GM18505 (cell line): ENCODE measurements around the gene MAML1.

ENCODE experiments used
- ATAC-seq: cut with Tn5 transposase; IDR thresholded peaks from one replicate; pipeline ENCODE4 v1.9.1; 2021; ENCODE audit not compliant: unreplicated experiment
- POLR2A ChIP-seq: IDR thresholded peaks from 4 replicates; pipeline ENCODE4 v1.6.1; 2011; ENCODE audit warnings: borderline replicate concordance; ENCODE audit not compliant: insufficient read depth, insufficient read length; ENCODE audit errors: extremely low read depth

Gene MAML1

DNA sequence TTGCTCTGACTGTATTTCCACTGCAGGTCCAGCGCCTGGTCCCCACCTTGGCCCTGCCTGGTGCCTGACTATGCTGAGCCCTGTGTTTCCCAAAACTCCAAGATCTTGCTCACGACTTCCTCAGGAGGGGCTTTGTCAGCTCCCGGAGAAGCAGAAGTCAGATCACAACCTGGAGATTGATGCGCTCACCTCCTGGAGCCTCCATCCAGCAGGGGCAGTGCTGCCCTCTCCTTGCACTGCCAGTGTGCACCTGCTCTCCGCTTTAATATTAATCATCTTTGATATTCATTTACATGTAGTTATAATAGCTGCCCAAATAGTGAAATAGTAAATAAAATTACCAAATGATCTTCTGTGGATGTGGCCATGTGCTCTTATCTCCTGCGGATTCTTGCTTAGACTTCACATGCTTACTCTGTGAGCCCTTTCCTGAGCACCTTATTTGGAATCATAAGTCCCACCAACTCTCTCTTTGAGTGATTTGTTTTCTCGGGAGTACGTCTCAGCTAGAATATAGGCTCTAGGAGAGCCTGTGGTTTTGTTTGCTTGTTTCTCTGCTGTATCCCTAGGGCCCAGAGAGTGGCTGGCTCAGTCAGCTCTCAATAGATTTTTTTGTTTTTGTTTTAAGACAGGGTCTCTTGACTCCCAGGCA is 17.4 kb downstream of the MAML1 start:
- no peak for TF ChIP-seq POLR2A
- no peak for ATAC-seq

DNA sequence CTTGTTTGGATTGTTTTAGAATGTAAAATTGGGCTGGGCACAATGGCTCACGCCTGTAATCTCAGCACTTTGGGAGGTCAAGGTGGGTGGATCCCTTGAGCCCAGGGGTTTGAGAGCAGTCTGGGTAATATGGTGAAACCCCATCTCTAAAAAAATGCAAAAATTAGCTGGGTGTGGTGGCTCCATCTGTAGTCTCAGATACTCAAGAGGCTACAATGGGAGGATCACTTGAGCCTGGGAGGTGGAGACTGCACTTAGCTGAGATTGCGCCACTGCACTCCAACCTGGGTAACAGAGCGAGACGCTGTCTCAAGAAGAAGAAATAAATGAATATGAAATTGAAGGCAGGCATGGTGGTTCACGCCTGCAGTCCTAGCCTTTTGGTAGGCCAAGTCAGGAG is 21.3 kb downstream of the MAML1 start:
- TF ChIP-seq POLR2A: no peak
- ATAC-seq: no peak

- no peak for ATAC-seq
- no peak for TF ChIP-seq POLR2A
These were observed 22.4 kb downstream of the MAML1 start for GRCh38 chr5:179755022-179755421.

DNA sequence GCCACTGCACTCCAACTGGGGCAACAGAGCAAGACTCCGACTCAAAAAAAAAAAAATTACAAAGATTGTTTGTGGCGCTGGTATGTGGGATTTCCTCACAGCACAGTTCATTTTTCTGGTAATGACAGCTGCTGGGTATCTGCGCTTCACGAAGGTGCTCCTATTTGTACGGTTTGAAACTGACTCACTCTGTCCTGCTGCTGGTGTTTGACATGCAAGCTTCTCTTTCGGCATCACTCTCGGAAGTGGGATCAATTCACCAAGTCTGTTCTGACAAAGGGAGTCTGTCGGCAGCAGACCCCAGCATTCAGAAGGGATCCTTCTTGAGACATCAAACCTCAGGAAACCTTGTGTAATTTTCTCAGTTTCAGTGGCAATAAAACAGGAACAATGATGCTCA is 26.3 kb downstream of the MAML1 start:
- TF ChIP-seq POLR2A: no peak
- ATAC-seq: no peak

- ATAC-seq: peak; percentile 55
These were observed 27.2 kb downstream of the MAML1 start for GRCh38 chr5:179759581-179760551.

GRCh38 chr5:179762079-179762780 is 29.6 kb downstream of the MAML1 start:
- ATAC-seq: no peak
- TF ChIP-seq POLR2A: no peak

More at GRCh38 chr5:179759581-179760551, 27.2 kb downstream of the MAML1 start:
- TF ChIP-seq POLR2A: peak; percentile 35

- ATAC-seq: no peak
- TF ChIP-seq POLR2A: no peak
These were observed 30.2 kb downstream of the MAML1 start for GRCh38 chr5:179762781-179763176.

DNA sequence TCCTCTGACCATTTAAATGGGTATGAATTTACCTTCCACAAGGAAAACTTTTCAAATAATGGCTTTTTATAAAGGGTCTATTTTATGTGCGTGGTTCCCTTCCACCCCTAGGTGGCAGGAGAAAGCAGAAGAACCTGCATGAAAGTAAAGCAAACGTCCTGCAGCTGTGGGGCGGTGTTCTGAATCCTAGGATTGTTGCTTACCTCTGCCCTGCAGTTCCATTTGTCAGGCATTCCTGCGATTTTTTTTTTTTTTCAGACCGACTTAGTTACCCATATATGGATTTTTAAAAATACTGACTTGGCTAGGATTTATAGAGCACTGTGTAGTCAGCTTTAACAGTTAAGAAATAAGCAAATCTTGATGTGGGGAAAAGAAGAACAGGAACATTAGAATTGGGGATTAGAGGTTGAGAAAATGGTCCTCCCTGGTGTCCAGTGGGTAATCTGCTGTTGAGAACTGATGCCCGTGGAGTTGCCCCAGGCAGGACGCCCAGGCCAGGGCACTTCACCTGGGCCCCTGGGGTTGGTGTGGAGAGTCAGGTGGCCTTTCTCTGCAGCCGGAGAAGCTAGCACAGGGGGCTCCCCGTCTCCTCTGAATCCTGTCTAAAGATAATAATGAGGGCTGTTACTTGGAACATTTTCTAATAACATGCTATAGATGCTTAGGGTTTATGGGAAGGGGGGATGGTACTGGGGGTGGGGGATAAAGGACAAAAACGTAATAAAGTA is 30.8 kb downstream of the MAML1 start:
- no peak for ATAC-seq
- TF ChIP-seq POLR2A: no peak

GRCh38 chr5:179764056-179764455 is 31.4 kb downstream of the MAML1 start:
- no peak for ATAC-seq
- TF ChIP-seq POLR2A: no peak

DNA sequence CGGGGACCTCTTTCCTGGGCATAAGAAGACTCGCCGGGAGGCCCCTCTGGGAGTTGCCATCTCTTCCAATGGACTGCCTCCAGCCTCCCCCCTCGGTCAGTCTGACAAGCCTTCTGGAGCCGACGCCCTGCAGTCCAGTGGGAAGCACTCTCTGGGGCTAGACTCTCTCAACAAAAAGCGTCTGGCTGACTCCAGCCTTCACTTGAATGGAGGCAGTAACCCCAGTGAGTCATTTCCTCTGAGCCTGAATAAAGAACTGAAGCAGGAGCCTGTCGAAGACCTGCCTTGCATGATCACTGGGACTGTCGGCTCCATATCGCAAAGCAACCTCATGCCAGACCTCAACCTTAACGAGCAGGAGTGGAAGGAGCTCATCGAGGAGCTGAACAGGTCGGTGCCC is 32.8 kb downstream of the MAML1 start:
- TF ChIP-seq POLR2A: no peak
- ATAC-seq: no peak

GRCh38 chr5:179766021-179766725 is 33.6 kb downstream of the MAML1 start:
- TF ChIP-seq POLR2A: no peak
- ATAC-seq: no peak

GRCh38 chr5:179766726-179767455 is 34.3 kb downstream of the MAML1 start:
- TF ChIP-seq POLR2A: no peak
- no peak for ATAC-seq
